ENCODE data around the gene PLPP4. TPM values are rescaled to one million over a fixed set of nuclear protein-coding genes. Genes with fewer than 3 reads are reported as not detected.

PLPP4 gene
- total and polyA plus RNA-seq, 5 donors from 2014 or later: not detected

DNA sequence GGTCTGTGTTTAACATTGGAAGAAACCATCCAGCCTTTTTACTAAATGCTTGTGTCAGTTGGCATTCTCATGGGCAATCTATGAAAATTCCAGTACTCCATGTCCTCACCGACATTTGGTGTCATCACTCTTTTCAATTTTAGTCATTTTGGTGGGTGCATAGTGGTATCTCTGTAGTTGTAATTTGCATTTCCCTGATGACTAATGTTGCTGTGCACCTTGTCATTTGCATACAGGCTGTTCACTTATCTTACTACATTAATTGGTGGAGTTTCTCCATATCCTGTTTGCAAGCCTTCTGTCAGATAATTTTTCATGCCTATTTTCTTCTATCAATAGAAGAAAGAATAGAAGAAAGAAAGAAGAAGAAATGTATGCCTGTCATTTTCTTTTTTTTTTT lies 73.7 kb downstream of the PLPP4 start:
- no peak overlapping the region for H3K27ac ChIP-seq (ENCODE audit: insufficient read depth, low read length, poor library complexity, severe bottlenecking)
- H3K4me1 ChIP-seq (ENCODE audit: control insufficient read depth, insufficient read depth, low read length, poor library complexity, severe bottlenecking): no peaks in the 10 kb centered on the region
- no peak for DNase-seq
- no peaks in the 10 kb centered on the region for H3K27me3 ChIP-seq (ENCODE audit: control insufficient read depth, insufficient read depth, low read length)
- Mint-ChIP-seq H3K4me3 (no peak overlapping the region), H3K9me3 (peaks cover 0 to 7% (median 2%) of the 10 kb centered on the region in 7 donors), H3K36me3 (no peaks in the 10 kb centered on the region), H3K27me3 (peaks cover 5% of the 10 kb centered on the region), H3K27ac (no peak overlapping the region), H3K4me1 (no peaks in the 10 kb centered on the region)
- H3K4me3 ChIP-seq (ENCODE audit: low read depth, low read length): no peak overlapping the region
- no peaks in the 10 kb centered on the region for H3K9me3 ChIP-seq (ENCODE audit: control insufficient read depth in 2 of 2, low read length in 2 of 2)
- ATAC-seq (ENCODE audit: low read depth in 2 of 2): no peak
- no peaks in the 10 kb centered on the region for H3K36me3 ChIP-seq (ENCODE audit: control insufficient read depth, insufficient read depth, low read length)

DNA sequence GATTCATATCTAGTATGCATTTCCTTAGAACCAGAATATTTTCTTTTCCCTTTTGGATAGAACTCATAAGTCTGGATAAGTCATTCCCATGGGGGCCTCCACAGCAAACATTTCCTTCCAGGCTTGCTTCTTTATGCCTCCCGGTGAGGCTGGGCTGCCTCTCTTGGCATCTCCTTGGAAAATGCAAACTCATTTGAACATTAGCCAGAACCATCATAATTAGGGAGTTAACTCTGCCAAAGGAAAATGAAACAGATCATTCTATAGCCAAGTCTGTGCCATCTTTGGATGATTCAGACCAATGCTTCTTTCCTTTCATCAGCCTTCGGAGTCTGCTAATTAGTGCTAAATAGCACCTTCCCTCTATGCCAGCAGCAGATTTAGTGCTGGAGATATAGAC lies 81.1 kb downstream of the PLPP4 start:
- Histone ChIP-seq H3K4me3 (ENCODE audit: low read depth, low read length) (no peak overlapping the region), H3K9me3 (ENCODE audit: control insufficient read depth in 2 of 2, low read length in 2 of 2) (no peaks in the 10 kb centered on the region), H3K27me3 (ENCODE audit: control insufficient read depth, insufficient read depth, low read length) (no peaks in the 10 kb centered on the region), H3K36me3 (ENCODE audit: control insufficient read depth, insufficient read depth, low read length) (no peaks in the 10 kb centered on the region), H3K27ac (ENCODE audit: insufficient read depth, low read length, poor library complexity, severe bottlenecking) (no peak overlapping the region), H3K4me1 (ENCODE audit: control insufficient read depth, insufficient read depth, low read length, poor library complexity, severe bottlenecking) (no peaks in the 10 kb centered on the region)
- DNase-seq: no peak
- Mint-ChIP-seq H3K36me3 (no peaks in the 10 kb centered on the region), H3K4me1 (no peaks in the 10 kb centered on the region), H3K27ac (no peak overlapping the region), H3K4me3 (no peak overlapping the region), H3K9me3 (peaks cover 0 to 7% (median 2%) of the 10 kb centered on the region in 7 donors), H3K27me3 (peaks cover 5% of the 10 kb centered on the region)
- ATAC-seq (ENCODE audit: low read depth in 2 of 2): no peak

DNA sequence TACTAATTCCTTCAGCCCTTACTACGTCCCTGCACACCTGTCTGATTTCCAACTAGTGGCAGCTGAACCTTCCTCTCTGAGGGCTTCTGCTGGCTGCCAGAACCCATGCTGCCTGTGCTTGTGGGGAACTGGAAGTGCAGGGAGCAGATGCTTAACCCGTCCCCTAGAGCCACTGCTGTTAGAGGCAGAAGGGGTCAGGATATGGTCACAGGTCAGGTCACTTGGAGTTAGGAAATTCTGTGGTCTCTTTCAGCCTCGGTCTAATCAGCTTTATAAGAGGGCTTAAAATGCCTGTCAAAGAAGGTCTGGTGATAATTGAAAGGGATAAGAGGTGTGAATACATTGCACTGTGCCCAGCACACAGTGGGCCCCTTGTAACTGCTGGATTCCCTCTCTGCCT lies 82.0 kb downstream of the PLPP4 start:
- H3K4me3 ChIP-seq (ENCODE audit: low read depth, low read length): no peak overlapping the region
- peaks cover 5% of the 10 kb centered on the region for H3K27me3 Mint-ChIP-seq
- H3K27ac ChIP-seq (ENCODE audit: insufficient read depth, low read length, poor library complexity, severe bottlenecking): no peak overlapping the region
- no peaks in the 10 kb centered on the region for H3K9me3 ChIP-seq (ENCODE audit: control insufficient read depth in 2 of 2, low read length in 2 of 2)
- no peak overlapping the region for H3K27ac Mint-ChIP-seq
- H3K9me3 Mint-ChIP-seq: peaks cover 0 to 4% (median under 1%) of the 10 kb centered on the region in 7 donors
- ATAC-seq (ENCODE audit: low read depth in 2 of 2) (no peak), DNase-seq (no peak)
- no peaks in the 10 kb centered on the region for H3K4me1 Mint-ChIP-seq
- H3K36me3 ChIP-seq (ENCODE audit: control insufficient read depth, insufficient read depth, low read length): no peaks in the 10 kb centered on the region
- no peaks in the 10 kb centered on the region for H3K4me1 ChIP-seq (ENCODE audit: control insufficient read depth, insufficient read depth, low read length, poor library complexity, severe bottlenecking)
- H3K4me3 Mint-ChIP-seq: no peak overlapping the region
- H3K36me3 Mint-ChIP-seq: no peaks in the 10 kb centered on the region
- H3K27me3 ChIP-seq (ENCODE audit: control insufficient read depth, insufficient read depth, low read length): no peaks in the 10 kb centered on the region

DNA sequence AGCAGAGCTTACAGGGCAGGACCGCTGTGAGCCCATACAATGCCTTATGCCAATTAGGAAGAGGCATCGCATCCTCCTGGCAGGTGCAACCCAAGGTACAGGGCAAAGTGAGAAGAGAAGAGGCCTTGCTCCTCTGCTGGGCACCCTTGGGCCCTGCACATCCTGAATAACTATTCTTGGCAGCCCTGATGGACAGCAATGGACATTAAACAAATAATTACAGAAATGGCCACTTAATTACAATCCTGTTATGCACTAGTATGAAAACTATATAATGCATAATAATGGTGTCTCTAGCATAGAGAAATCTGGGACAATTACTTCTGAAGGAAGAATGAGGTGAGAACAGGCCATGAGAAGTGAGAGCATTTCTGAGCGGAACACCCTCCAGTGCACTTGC lies 83.5 kb downstream of the PLPP4 start:
- no peaks in the 10 kb centered on the region for H3K36me3 Mint-ChIP-seq
- ATAC-seq (ENCODE audit: low read depth in 2 of 2) (no peak), DNase-seq (no peak)
- H3K4me1 ChIP-seq (ENCODE audit: control insufficient read depth, insufficient read depth, low read length, poor library complexity, severe bottlenecking): no peaks in the 10 kb centered on the region
- peaks cover 0 to 4% (median 0%) of the 10 kb centered on the region in 7 donors for H3K9me3 Mint-ChIP-seq
- H3K27ac Mint-ChIP-seq: no peak overlapping the region
- H3K4me3 Mint-ChIP-seq: no peak overlapping the region
- H3K9me3 ChIP-seq (ENCODE audit: control insufficient read depth in 2 of 2, low read length in 2 of 2): no peaks in the 10 kb centered on the region
- H3K27ac ChIP-seq (ENCODE audit: insufficient read depth, low read length, poor library complexity, severe bottlenecking): no peak overlapping the region
- H3K4me3 ChIP-seq (ENCODE audit: low read depth, low read length): no peak overlapping the region
- peaks cover 3% of the 10 kb centered on the region for H3K27me3 Mint-ChIP-seq
- no peaks in the 10 kb centered on the region for H3K4me1 Mint-ChIP-seq
- no peaks in the 10 kb centered on the region for H3K36me3 ChIP-seq (ENCODE audit: control insufficient read depth, insufficient read depth, low read length)
- no peaks in the 10 kb centered on the region for H3K27me3 ChIP-seq (ENCODE audit: control insufficient read depth, insufficient read depth, low read length)

DNA sequence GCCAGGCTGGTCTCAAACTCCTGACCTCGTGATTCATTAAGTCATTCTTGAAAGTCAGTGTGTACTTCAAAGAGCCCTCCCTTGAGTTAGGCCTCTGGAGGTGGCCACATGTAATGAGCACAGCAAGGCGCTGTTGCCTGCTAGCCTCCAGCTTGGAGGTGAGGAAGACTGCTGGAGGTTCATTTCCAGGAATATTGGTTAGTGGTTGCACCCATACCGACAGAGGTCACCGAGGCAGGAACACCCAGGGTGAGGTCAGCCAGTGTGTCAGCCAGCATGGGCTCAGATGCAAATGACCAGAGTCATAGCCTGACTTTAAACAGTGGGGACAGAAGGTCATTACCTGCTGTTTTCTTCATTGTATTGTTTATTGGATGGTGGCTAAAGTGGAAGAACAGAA lies 85.0 kb downstream of the PLPP4 start:
- no peaks in the 10 kb centered on the region for H3K36me3 Mint-ChIP-seq
- no peak overlapping the region for H3K4me3 ChIP-seq (ENCODE audit: low read depth, low read length)
- no peak overlapping the region for H3K27ac ChIP-seq (ENCODE audit: insufficient read depth, low read length, poor library complexity, severe bottlenecking)
- no peak overlapping the region for H3K4me3 Mint-ChIP-seq
- no peaks in the 10 kb centered on the region for H3K27me3 Mint-ChIP-seq
- no peaks in the 10 kb centered on the region for H3K9me3 ChIP-seq (ENCODE audit: control insufficient read depth in 2 of 2, low read length in 2 of 2)
- no peak for DNase-seq
- H3K4me1 Mint-ChIP-seq: no peaks in the 10 kb centered on the region
- ATAC-seq (ENCODE audit: low read depth in 2 of 2): no peak
- no peak overlapping the region for H3K27ac Mint-ChIP-seq
- H3K9me3 Mint-ChIP-seq: peaks cover 0 to 5% (median 1%) of the 10 kb centered on the region in 7 donors
- no peaks in the 10 kb centered on the region for H3K27me3 ChIP-seq (ENCODE audit: control insufficient read depth, insufficient read depth, low read length)
- no peaks in the 10 kb centered on the region for H3K4me1 ChIP-seq (ENCODE audit: control insufficient read depth, insufficient read depth, low read length, poor library complexity, severe bottlenecking)
- no peaks in the 10 kb centered on the region for H3K36me3 ChIP-seq (ENCODE audit: control insufficient read depth, insufficient read depth, low read length)

DNA sequence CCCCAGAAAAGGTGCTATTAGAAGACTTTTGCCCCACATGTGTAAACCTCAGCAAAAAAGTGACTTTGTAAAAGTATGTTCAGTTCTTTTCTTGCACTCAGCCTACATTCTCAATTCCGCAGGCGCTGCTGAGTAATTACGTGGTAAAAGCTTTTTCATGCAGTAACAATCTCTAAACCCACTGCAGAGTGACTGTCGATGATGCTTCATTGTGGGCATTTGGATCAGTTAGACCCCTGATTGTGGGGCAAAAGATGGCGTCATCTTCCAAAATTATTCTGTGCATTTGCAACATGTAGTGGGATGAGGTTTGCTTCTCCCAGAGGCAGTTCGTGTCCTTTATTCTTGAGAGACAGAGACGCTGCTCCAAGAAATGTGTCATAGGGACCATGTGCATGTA lies 85.6 kb downstream of the PLPP4 start:
- Histone ChIP-seq H3K4me1 (ENCODE audit: control insufficient read depth, insufficient read depth, low read length, poor library complexity, severe bottlenecking) (no peaks in the 10 kb centered on the region), H3K4me3 (ENCODE audit: low read depth, low read length) (no peak overlapping the region), H3K36me3 (ENCODE audit: control insufficient read depth, insufficient read depth, low read length) (no peaks in the 10 kb centered on the region), H3K9me3 (ENCODE audit: control insufficient read depth in 2 of 2, low read length in 2 of 2) (no peaks in the 10 kb centered on the region), H3K27ac (ENCODE audit: insufficient read depth, low read length, poor library complexity, severe bottlenecking) (no peak overlapping the region), H3K27me3 (ENCODE audit: control insufficient read depth, insufficient read depth, low read length) (no peaks in the 10 kb centered on the region)
- H3K9me3 Mint-ChIP-seq: peaks cover 0 to 5% (median 1%) of the 10 kb centered on the region in 7 donors
- no peaks in the 10 kb centered on the region for H3K4me1 Mint-ChIP-seq
- ATAC-seq (ENCODE audit: low read depth in 2 of 2): no peak
- no peak overlapping the region for H3K27ac Mint-ChIP-seq
- no peaks in the 10 kb centered on the region for H3K36me3 Mint-ChIP-seq
- no peak for DNase-seq
- H3K27me3 Mint-ChIP-seq: no peaks in the 10 kb centered on the region
- H3K4me3 Mint-ChIP-seq: no peak overlapping the region

DNA sequence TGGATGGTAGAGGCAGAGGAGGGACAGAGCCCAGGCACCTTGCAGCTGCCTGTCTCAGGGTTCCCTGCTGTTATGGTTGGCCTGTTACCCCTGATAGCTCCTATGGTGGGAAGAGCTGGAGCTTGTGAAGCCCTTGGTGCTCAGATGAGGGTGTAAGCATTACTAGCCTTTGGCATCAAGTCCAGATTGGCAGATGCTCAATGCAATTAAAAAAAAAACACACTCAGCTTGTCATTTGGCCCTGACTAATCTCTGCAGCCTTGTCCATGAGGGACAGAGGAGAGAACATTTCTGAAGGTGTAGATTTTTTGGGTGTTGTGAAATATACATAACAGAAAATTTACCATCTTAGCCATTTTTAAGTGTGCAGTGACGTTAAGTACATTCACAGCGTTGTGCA lies 86.3 kb downstream of the PLPP4 start:
- ATAC-seq (ENCODE audit: low read depth in 2 of 2): no peak
- H3K27me3 ChIP-seq (ENCODE audit: control insufficient read depth, insufficient read depth, low read length): no peaks in the 10 kb centered on the region

DNA sequence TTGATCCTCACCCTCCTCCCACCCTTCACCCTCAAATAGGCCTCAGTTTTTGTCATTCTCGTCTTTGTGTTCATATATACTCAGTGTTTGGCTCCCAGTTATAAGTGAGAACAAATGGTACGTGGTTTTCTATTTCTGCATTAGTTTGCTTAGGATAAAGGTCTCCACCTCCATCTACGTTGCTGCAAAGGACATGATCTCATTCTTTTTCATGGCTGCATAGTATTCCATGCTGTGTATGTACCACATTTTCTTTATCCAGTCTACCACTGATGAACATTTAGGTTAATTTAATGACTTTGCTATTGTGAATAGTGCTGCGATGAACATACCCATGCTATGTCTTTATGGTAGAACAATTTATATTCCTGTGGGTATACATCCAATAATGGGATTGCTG lies 91.2 kb downstream of the PLPP4 start:
- ATAC-seq (ENCODE audit: low read depth in 2 of 2): no peak
- H3K36me3 Mint-ChIP-seq: no peaks in the 10 kb centered on the region
- no peaks in the 10 kb centered on the region for H3K4me1 ChIP-seq (ENCODE audit: control insufficient read depth, insufficient read depth, low read length, poor library complexity, severe bottlenecking)

More for the DNA sequence above, 86.3 kb downstream of the PLPP4 start:
- no peak overlapping the region for H3K4me3 ChIP-seq (ENCODE audit: low read depth, low read length)
- H3K27ac ChIP-seq (ENCODE audit: insufficient read depth, low read length, poor library complexity, severe bottlenecking): no peak overlapping the region
- no peak for DNase-seq
- Mint-ChIP-seq H3K4me3 (no peak overlapping the region), H3K27ac (no peak overlapping the region), H3K27me3 (no peaks in the 10 kb centered on the region), H3K36me3 (no peaks in the 10 kb centered on the region), H3K4me1 (no peaks in the 10 kb centered on the region), H3K9me3 (peaks cover 0 to 9% (median 3%) of the 10 kb centered on the region in 7 donors)
- H3K4me1 ChIP-seq (ENCODE audit: control insufficient read depth, insufficient read depth, low read length, poor library complexity, severe bottlenecking): no peaks in the 10 kb centered on the region
- no peaks in the 10 kb centered on the region for H3K36me3 ChIP-seq (ENCODE audit: control insufficient read depth, insufficient read depth, low read length)
- no peaks in the 10 kb centered on the region for H3K9me3 ChIP-seq (ENCODE audit: control insufficient read depth in 2 of 2, low read length in 2 of 2)

More for the DNA sequence above, 91.2 kb downstream of the PLPP4 start:
- DNase-seq: no peak
- H3K27ac ChIP-seq (ENCODE audit: insufficient read depth, low read length, poor library complexity, severe bottlenecking): no peak overlapping the region
- H3K9me3 ChIP-seq (ENCODE audit: control insufficient read depth in 2 of 2, low read length in 2 of 2): no peaks in the 10 kb centered on the region
- no peak overlapping the region for H3K4me3 ChIP-seq (ENCODE audit: low read depth, low read length)
- H3K27me3 Mint-ChIP-seq: no peaks in the 10 kb centered on the region
- H3K9me3 Mint-ChIP-seq: peaks cover 0 to 9% (median 3%) of the 10 kb centered on the region in 7 donors
- no peak overlapping the region for H3K27ac Mint-ChIP-seq
- H3K4me1 Mint-ChIP-seq: no peaks in the 10 kb centered on the region
- no peak overlapping the region for H3K4me3 Mint-ChIP-seq
- no peaks in the 10 kb centered on the region for H3K27me3 ChIP-seq (ENCODE audit: control insufficient read depth, insufficient read depth, low read length)
- no peaks in the 10 kb centered on the region for H3K36me3 ChIP-seq (ENCODE audit: control insufficient read depth, insufficient read depth, low read length)

All from CD4-positive, CD25-positive, alpha-beta regulatory T cell (primary cell).